Measurements from ENCODE around the gene OR5H6.
"Not testable (repeated sequence)": the region's sequence is repeated elsewhere in the genome, so short reads cannot be mapped to it uniquely, and the experiment has no call there.

Gene OR5H6

GRCh38 chr3:98263944-98264343, at the start of gene OR5H6:
OR5H6 (plus strand) TSS chr3:98264244; CDS start chr3:98264333, 89 bp downstream.
- DNase-seq: no peak

- no peak for DNase-seq
Measured at GRCh38 chr3:98215051-98215450, 49.0 kb upstream of the OR5H6 start.

DNA sequence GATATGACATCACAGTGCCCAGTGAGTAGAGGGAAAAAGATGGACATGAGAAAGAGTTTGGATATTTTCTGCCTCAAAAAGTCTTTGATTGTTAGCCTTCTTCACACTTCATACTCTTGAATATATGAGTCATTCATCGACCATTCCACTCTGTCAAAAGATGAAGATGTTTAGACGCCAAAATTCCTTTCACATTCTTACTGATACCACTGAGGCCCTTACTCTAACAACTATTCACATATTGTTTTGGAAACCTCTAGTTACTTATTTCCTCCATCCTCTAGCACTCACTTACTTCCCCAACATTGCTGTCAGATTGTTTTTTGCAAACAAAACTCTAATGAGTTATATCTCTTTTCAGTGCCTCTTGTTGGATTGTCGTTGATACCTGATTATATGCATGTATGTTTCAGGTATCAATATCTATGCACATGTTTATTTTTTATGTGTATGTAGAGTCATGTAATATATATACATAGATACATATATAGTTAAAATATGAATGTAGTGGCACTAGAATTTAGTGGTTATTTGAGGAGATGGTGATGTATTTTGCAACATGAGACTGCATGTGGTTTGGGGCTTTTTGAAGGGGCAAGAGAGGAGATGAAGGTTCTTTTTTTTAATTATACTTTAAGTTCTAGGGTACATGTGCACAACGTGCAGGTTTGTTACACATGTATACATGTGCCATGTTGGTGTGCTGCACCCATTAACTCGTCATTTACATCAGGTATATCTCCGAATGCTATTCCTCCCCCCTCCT, 40.0 kb upstream of the OR5H6 start:
- no peak for DNase-seq

- no peak for DNase-seq
Measured at GRCh38 chr3:98232489-98232888, 31.6 kb upstream of the OR5H6 start.

DNA sequence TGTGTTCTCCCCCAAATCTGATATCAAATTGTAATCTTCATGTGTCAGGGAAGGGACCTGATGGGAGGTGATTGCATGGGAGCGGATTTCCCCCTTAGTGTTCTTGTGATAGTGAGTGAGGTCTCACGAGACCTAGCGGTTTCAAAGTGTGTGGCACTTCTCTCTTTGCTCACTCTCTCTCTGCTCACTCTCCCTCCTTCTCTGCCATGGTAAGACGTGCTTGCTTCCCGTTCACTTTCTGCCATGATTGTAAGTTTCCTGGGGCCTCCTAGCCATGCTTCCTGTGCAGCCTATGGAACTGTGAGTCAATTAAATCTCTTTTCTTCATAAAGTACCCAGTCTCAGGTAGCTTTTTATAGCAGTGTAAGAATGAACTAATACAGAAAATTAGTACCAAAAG, 30.6 kb upstream of the OR5H6 start:
- no peak for DNase-seq

DNA sequence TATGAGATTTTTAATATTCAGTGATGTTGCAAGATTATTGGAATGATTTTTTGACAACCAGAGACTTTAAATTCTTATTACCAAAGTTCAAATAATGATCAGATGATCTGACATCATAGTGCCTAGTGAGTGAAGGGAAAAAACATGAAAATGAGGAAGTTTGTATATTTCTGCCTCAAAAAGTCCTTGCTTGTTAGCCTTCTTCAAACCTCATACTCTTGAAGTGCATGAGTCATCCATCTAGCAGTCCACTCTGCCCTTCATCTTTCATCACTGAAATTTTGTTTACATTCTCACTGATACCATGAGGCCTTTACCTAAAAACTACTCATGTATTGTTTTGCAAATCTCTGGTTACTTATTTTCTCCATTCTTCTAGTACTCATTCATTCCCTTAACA, 23.9 kb upstream of the OR5H6 start:
- DNase-seq: no peak

DNA sequence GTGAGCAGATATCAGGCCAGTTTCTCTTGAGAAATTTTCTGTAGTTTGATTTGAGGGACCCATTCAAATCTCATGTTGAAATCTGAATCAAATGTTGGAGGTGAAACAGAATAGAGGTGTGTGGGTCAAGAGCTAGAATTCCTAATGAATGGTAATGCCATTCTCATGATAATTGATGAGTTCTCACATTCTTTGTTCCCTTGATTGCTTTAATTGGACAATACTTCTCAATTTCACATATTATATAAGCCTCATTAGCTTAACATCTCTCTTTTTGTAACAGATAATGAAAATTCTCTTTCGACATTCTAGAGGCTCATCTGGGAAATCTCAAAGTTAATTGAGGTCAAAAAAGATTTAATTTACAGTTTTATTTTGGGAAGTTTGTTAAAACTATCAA, 21.9 kb upstream of the OR5H6 start:
- DNase-seq: no peak

GRCh38 chr3:98243843-98244242, 20.2 kb upstream of the OR5H6 start:
- DNase-seq: no peak

- DNase-seq: no peak
Measured at GRCh38 chr3:98246142-98246541, 17.9 kb upstream of the OR5H6 start.

- not testable (repeated sequence) for DNase-seq
Measured at GRCh38 chr3:98256026-98256425, 8.0 kb upstream of the OR5H6 start.

DNA sequence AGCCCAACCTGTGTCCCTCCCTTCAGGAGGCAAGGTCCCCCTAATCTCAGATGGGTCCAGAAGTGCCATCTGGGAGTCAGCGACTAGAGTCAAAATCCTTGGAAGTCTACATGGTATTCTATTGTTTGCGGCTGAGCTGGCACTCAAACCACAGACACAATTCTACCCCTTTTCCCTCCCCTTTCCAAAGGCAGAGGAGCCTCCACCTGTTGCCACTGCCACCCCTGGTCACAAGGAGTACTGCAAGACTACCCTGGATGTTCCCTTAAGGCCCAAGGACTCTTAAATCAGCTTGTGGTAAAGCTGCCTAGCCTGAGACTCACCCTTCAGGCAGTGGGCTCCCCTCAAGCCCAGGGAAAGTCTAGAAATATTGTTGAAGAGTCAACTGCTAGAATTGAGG, 4.3 kb upstream of the OR5H6 start:
- no peak for DNase-seq

DNA sequence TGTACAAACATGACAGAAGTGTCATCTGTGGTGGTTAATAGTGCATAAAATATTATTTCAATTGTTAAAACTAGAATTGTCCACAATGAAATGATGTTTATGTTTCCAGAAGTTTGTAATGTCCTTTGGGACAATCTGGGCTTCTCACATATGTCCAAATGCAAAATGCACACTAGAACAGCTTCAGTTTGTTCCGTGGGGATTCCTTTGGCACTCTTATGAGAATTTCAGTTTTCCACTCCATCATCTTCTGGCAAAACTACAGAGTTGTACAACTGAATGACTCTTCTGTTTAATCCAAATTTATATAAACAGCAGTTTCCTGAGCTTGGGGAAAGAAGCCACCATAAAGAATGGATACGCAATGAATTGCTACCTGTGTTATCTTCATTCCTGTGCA, 2.0 kb upstream of the OR5H6 start:
- DNase-seq: no peak

DNA sequence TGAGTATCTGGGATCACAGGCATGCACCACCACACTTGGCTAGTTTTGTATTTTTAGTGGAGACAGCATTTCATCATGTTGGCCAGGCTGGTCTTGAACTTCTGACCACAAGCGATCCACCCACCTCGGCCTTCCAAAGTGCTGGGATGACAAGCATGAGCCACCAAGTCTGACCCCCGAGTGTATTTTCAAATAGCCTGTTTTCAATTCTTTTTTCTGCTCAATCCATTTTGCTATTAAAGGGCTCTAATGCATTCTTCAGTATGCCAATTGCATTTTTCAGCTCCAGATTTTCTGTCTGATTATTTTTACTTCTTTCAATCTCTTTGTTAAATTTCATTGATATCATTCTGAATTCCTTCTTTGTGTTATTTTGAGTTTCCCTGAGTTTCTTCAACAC, 5.8 kb downstream of the OR5H6 start:
- DNase-seq: no peak

DNA sequence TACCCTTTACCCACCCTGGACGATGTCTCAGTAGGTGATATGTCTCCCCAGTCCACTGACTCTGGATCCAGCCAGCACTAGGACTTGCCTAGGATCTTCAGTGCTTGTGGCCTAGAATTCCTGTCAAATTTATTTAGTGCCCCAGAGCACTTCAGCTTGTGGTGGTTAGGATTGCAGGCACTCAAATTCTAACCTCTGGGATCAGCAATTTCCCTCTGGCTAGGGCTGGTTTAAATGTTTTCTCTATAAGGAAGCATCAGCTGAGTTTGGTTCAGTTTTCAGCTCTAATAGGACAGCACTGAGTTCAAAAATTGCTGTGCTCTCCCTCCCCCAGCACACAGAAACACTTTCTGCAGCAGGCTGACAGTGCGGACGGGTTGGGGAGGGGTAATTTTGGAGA, 8.1 kb downstream of the OR5H6 start:
- DNase-seq: no peak

DNA sequence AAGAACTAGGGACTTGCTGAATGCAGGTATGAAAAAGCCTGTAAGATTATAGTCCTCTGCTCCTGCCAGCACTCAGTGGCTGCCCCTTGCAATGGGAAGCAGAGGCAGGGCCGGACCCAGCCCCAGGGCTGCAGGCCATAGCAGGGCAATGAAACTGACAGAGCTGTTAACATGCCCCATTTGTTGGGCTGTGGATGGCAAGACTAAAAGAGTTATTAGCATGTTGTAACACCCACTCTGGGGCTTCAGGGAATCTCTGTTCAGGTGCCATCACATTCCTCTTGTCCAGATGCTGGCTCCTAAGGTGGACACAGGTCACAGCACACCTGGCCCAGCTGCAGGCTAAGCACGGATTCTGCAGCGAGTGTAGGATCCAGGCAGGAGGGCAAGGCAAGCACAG, 10.9 kb downstream of the OR5H6 start:
- no peak for DNase-seq

GRCh38 chr3:98282205-98282604, 18.2 kb downstream of the OR5H6 start, which contains the start of gene OR5H2:
OR5H2 (plus strand) TSS chr3:98282505; CDS start chr3:98282903, 398 bp downstream.
- no peak for DNase-seq

DNA sequence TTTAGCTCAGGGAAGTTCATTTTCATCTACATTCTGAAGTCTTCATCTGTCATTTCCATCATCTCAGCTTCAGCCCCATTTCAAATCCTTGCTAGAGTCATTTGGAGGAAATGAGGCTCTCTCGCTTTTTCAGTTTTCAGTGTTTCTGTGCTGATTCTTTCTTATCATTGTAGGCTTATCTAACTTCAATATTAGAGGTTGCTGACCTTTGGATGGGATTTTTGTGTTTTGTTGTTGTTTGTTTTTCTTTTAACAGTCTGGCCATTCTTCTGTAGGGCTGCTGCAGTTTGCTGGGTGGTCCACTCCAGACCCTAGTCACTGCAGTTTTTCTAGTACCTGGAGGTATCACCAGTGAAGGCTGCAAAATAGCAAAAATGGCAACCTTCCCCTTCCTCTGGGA, 26.9 kb downstream of the OR5H6 start:
- no peak for DNase-seq

DNA sequence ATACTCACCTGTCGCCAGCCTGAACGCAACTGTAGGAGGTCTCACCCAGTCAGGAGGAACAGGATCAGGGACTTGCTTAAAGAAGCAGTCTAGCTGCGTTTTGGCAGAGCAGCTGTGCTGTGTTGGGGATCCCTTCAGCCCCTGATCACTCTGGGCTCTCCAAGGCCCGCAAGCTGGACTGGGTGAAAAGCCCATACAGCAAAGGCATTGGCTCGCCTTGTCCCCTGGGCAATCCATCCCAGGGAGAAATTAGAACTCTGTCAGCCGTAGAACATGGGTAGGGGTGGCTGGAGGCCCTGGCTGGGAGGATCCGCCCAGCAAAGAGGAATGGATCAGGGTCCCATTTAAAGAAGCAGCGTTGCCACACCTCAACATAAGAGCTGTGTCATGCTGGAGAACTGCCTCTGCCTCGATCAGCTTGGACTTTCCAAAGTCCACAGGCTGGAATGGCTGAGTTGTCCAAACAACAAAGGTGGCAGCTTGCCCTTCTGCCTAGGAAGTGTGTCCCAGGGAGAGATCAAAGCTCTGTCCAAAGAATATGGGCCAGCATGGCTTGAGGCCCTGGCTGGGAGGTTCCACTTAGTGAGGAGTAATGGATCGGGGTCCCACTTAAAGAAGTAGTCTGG, 27.4 kb downstream of the OR5H6 start:
- DNase-seq: no peak

Data from DMS79 treated with DMSO at 0.1 percent for 48 hours (cell line).